CD4-positive, alpha-beta T cell treated with Interferon gamma for 1 hour (primary cell): ENCODE measurements around the gene SCT.
A peak's percentile ranks its signal among the peaks of the same experiment; 100 is the strongest.

ENCODE experiments used
- DNase-seq: peaks from one replicate; pipeline ENCODE4 v3.0.0-alpha.2; 2020

Gene SCT

DNA sequence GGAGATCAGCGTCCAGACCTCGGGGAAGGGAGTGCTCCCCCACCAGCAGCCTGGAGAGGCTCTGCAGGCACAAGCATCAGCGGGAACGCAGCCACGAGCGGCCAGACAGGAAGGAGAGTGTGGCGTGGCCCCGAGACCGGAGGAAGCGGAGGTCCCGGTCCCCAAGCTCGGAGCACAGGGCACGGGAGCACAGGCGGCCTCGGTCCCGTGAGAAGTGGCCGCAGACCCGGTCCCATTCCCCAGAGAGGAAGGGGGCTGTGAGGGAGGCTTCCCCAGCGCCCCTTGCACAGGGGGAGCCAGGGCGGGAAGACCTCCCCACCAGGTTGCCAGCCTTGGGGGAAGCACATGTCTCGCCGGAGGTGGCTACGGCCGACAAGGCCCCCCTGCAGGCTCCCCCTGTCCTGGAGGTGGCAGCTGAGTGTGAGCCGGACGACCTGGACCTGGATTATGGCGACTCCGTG is 18.2 kb downstream of the SCT start:
- no peak for DNase-seq

DNA sequence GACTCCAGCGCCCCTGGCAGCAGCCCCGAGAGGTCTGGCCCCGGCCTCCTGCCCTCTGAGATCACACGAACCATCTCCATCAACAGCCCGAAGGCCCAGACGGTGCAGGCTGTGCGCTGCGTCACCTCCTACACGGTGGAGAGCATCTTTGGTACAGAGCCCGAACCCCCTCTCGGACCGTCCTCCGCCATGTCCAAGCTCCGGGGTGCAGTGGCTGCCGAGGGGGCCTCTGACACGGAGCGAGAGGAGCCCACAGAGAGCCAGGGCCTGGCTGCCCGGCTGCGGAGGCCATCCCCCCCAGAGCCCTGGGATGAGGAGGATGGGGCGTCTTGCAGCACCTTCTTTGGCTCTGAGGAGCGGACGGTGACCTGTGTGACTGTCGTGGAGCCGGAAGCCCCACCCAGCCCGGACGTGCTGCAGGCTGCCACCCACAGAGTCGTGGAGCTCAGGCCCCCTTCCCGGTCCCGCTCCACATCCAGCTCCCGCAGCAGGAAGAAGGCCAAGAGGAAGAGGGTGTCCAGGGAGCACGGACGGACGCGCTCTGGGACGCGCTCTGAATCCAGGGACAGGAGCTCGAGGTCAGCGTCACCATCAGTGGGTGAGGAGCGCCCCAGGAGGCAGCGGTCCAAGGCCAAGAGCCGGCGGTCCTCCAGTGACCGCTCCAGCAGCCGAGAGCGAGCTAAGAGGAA is 18.9 kb downstream of the SCT start:
- DNase-seq: no peak

- DNase-seq: no peak
These were observed 19.8 kb downstream of the SCT start for GRCh38 chr11:607020-607780.

GRCh38 chr11:606245-606644 is 20.7 kb downstream of the SCT start:
- DNase-seq: no peak

DNA sequence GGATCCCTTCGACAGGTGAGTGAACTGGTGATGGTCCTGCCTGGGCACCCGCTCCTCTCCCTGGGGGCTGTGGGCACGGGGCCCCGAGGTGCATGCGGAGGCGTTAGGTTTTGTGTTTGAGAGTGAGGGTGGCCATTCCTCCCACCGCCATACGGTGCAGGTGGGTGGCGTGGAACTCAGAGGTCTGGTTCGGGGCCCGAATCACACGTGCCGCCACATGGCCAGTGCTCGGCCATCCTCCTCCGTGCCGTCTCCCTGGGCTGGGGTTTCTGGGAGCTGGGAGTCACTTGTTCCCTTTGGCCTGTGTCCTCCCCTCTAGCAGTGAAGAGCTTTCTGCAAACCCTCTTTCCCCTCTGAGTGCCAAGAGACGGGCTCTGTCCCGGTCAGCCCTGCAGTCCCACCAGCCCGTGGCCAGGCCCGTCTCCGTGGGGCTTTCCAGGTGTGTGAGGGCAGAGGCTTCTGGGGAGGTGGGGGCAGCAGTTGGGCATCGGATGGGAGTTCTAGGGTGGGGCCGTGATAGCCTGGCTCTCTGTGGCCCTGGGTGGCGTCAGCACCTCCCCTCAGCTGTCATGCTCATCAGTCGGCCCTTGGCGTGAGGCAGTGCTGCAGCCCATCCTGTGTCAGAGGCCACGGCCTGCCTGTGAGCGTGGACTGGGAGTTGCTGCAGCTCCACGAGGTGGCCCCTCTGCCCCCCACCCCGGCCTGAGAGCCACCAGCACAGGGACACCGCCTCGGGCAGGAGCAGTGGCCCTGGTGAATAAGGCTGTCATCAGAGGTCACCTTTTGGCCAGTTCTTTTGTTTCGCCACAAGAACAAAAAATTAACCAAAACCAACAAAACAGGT is 21.5 kb downstream of the SCT start:
- DNase-seq: no peak

DNA sequence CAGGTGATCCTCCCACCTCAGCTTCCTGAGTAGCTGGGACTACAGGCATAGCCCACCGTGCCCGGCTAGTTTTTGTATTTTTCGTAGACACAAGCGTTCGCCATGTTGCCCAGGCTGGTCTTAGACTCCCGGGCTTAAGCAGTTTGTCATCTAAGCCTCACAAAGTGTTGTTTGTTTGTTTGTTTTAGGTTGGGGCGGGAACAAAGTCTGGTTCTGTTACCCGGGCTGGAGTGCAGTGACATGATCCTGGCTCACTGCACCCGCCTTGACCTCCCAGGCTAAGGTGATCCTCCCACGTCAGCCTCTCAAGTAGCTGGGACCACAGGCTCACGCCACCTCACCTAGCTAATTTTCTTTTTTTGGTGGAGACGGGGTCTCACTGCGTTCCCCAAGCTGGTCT is 23.8 kb downstream of the SCT start:
- no peak for DNase-seq

DNA sequence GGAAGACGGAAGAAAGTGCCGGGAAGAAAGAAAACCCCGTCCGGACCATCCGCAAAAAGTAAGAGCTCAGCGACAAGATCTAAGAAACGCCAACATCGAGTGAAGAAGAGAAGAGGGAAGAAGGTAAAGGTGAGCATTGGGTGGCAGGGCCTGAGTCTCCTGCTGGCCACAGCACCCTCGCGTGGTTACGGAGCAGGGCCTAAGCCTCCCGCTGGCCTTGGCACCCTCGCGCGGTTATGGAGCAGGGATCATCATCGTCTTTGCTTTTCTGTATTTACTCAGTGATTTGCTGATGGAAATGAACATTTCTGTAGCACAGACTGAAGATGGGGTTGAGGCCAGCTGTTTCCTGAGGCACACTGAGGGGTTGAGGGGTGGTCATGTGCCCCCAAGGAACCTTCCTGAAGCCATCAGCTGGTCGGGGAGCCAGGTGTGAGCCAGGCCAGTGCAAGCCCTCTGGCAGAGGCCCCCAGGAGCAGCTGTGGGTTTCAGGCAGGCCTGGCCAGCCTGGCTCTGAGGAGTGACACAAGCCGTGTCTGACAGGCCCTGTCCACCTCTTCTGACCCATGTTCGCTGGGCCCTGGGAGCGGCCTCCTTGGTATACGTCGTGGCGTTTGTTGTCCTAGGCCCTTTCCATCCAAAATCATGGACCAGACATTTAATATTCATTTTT is 25.3 kb downstream of the SCT start:
- no peak for DNase-seq

DNA sequence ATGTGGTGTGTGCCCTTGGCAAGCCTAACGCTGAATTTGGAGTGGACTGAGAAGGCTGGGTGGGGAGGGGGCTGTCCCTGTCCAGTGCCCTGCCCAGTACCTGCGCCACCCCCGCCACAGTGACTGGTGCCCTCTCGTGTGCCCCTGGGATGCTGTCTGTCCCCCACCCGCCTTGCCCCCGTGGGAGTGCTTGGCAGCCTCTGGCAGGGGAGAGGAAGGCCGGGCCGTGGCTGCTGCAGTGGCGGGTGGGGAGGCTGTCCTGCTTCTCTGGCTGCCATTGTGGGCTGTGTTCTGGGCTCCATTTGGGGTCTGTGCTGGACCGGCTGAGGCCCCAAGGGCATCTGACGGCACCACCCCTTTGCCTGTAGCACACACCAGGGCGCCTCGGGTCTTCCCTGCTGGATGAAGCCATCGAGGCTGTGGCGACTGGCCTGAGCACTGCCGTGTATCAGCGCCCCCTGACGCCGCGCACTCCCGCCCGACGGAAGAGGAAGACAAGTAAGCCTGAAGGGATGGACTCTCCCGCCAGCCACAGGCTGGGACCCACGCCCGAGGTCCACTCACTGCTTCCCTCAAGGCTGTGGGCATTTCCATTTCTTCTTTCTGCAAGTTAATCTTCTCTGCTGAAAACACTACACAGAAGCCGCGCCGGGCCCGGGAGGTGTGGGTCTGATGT is 28.8 kb downstream of the SCT start:
- DNase-seq: no peak

GRCh38 chr11:597166-597725 is 29.7 kb downstream of the SCT start:
- DNase-seq: no peak

DNA sequence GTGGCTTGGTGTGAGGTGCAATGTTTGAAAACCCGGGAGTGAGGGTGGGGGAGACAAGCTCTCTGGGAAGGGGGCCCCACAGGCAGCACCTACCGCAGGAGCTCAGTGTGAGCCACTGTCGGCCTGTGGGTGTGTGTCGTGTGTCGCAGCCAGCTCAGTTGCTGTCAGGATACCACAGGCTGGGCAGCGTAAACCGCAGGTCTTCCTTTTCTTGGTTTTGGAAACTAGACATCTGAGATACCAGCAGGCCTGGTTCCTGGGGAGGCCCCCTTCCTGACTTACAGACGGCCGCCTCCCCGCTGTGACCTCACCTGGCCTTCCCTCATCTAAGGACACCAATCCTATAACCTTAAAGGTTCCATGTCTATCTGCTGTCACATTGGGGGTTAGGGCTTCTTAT is 30.6 kb downstream of the SCT start:
- no peak for DNase-seq

DNA sequence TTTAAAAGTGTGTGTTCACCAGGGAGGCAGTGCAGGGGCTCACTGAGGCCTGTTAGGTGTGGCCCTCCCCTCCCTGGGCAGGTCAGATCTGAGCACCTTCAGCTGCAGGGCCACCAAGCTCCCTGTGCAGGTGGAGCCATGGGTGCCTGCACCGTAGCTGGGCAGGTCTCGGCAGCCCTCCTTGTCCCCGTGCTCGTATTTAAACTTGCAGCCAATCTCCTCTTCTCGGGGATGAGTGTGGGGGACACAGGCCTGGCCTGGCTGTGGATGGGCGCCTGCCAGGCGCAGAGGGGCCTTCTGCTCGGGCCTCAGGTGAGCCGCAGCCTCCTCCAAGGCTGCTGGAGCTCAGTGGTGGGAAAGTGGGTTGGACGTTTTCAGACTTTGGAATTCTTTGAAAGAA is 31.6 kb downstream of the SCT start:
- no peak for DNase-seq

- DNase-seq: no peak
These were observed 33.6 kb downstream of the SCT start for GRCh38 chr11:593347-593746.

DNA sequence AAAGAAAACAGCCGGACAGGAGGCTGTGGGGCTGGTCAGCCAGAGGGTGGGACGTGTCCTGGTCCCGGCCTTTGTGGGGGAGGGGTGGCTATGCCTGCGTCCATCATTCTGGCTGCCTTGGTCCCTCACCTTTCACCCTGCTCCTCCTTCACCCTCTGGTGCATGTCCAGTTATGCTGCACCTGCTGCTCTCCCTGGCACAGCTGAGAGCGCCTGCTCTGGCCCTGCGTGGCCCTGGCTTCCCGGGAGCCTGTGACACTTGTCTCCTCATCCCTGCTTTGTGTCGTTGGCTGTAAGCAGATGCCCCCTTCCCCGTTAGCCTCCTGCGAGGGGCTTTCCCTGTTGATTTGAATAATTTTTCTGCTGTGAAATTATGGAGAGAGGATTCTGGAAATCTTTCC is 34.1 kb downstream of the SCT start:
- DNase-seq: no peak

- no peak for DNase-seq
These were observed 34.5 kb downstream of the SCT start for GRCh38 chr11:592501-592900.

- DNase-seq: no peak
These were observed 36.0 kb downstream of the SCT start for GRCh38 chr11:590997-591396.

GRCh38 chr11:589798-590197 is 37.2 kb downstream of the SCT start:
- DNase-seq: no peak

GRCh38 chr11:587978-588380 is 39.0 kb downstream of the SCT start:
- DNase-seq: peak; percentile 81

DNA sequence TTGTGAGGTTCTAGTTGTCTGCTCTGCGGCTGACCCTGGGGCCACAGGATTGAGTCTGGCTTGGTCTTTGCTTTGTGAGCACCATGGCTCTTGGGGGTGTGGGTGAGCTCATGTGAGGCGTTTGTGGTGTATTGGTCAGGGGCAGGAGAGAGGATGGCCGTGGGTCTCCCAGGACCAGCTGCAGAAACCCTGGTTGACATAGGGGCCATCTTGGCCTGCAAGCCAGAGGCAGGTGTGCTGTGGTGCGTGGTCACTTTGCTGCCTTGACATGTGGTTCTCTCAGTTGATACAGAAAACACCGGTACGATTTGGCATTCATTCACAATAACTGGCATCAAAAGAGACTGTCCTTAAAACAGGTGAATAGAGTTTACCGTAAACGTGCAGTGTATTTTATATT is 39.4 kb downstream of the SCT start:
- no peak for DNase-seq

GRCh38 chr11:586376-587316 is 40.3 kb downstream of the SCT start:
- DNase-seq: no peak

- no peak for DNase-seq
These were observed 42.7 kb downstream of the SCT start for GRCh38 chr11:584287-584686.

DNA sequence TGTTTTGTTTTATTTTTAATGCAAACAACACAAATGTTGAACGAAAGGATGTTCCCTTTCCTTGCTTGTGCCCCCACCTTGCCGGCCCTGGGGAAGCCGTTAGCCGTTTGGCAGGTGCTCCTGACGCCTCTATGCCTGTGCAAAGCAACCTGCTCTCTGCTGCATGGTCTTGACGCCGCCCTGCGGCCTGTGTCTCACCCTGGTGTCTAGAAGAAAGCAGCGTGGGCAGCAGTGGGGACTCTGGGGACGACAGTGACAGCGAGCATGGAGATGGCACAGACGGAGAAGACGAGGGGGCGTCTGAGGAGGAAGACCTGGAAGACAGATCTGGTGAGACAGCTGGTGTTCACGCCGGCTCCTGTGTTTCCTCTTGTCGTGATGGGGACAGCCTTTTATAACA is 45.2 kb downstream of the SCT start:
- DNase-seq: no peak
